Measurements from ENCODE around the gene LHFPL5.

The LHFPL5 gene

DNA sequence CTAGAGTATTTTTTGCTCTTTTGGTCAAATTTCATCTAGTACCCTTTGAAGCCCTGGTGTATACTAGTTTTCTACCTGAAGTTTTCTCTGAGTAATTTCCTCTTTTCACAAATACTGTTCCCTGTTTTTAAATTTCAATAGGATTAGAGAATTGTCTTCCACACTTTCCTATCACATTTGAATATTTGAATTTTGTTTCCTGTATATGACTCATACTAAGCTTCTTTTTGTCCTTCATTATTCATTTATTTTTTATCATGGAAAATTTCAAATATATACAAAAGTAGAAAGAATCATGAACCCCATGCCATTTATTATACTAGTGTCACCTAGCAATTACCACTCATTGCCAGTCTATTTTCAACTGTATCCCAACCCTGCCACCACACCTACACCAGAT, 52.7 kb downstream of the LHFPL5 start:
- DNase-seq, result no peak

GRCh38 chr6:35859367-35859766, 54.2 kb downstream of the LHFPL5 start:
- DNase-seq, result peak; percentile 15

Measured in NCI-H2171 treated with DMSO at 0.1 percent for 48 hours (cell line).